HEK293T (cell line): ENCODE measurements around the gene AGPAT2.

Experiments
- CTCF ChIA-PET: fragments of 350-600 bp; formaldehyde crosslinking; extraction: SDS; loops from one replicate; lab custom pipeline; 2021; ENCODE audit warnings: antibody characterized with exemption, inconsistent platforms; lab: Yijun Ruan, JAX
- POLR2A ChIA-PET: fragments of 350-600 bp; formaldehyde crosslinking; extraction: SDS; loops from one replicate; lab custom pipeline; 2020; ENCODE audit warnings: antibody characterized with exemption, inconsistent platforms; lab: Yijun Ruan, JAX
- DNase-seq: peaks from one replicate; pipeline ENCODE4 v3.0.0; 2012; ENCODE audit warnings: mixed read lengths; ENCODE audit errors: extremely low spot score
- ARNT ChIP-seq: fragments of 450-650 bp; IDR thresholded peaks from 2 replicates; pipeline ENCODE4 v1.6.1; 2017; ENCODE audit warnings: mild to moderate bottlenecking
- BHLHE40 ChIP-seq: fragments of 450-650 bp; IDR thresholded peaks from 2 replicates; pipeline ENCODE4 v1.6.1; 2016; ENCODE audit warnings: mild to moderate bottlenecking, moderate library complexity, borderline replicate concordance
- CTBP1 ChIP-seq: fragments of 450-650 bp; IDR thresholded peaks from 2 replicates; pipeline ENCODE4 v1.6.1; 2016; ENCODE audit warnings: borderline replicate concordance
- ELF4 ChIP-seq: fragments of 450-650 bp; IDR thresholded peaks from 2 replicates; pipeline ENCODE4 v1.6.1; 2017; ENCODE audit warnings: antibody characterized with exemption
- FOXA1 ChIP-seq: fragments of 450-650 bp; IDR thresholded peaks from 2 replicates; pipeline ENCODE4 v1.6.1; 2016; ENCODE audit warnings: mild to moderate bottlenecking
- FOXK2 ChIP-seq: fragments of 450-650 bp; IDR thresholded peaks from 2 replicates; pipeline ENCODE4 v1.6.1; 2016; ENCODE audit warnings: mild to moderate bottlenecking
- FOXM1 ChIP-seq: fragments of 450-650 bp; IDR thresholded peaks from 2 replicates; pipeline ENCODE4 v1.6.1; 2017; ENCODE audit warnings: mild to moderate bottlenecking, borderline replicate concordance
- HDGF ChIP-seq: fragments of 450-650 bp; IDR thresholded peaks from 2 replicates; pipeline ENCODE4 v1.6.1; 2017; ENCODE audit warnings: antibody characterized with exemption, borderline replicate concordance
- L3MBTL2 ChIP-seq: fragments of 450-650 bp; conservative IDR thresholded peaks from 2 replicates; pipeline ENCODE4 v1.6.1; 2016; ENCODE audit warnings: mild to moderate bottlenecking
- LEF1 ChIP-seq: fragments of 450-650 bp; IDR thresholded peaks from 2 replicates; pipeline ENCODE4 v1.6.1; 2017; ENCODE audit warnings: mild to moderate bottlenecking, borderline replicate concordance
- NFRKB ChIP-seq: fragments of 450-650 bp; IDR thresholded peaks from 2 replicates; pipeline ENCODE4 v1.6.1; 2016; ENCODE audit warnings: mild to moderate bottlenecking, moderate library complexity
- PKNOX1 ChIP-seq: fragments of 450-650 bp; IDR thresholded peaks from 2 replicates; pipeline ENCODE4 v1.6.1; 2016
- SP1 ChIP-seq: fragments of 450-650 bp; IDR thresholded peaks from 2 replicates; pipeline ENCODE4 v1.6.1; 2017
- SUZ12 ChIP-seq: fragments of 450-650 bp; IDR thresholded peaks from 2 replicates; pipeline ENCODE4 v1.6.1; 2016; ENCODE audit warnings: mild to moderate bottlenecking
- TARDBP ChIP-seq: fragments of 450-650 bp; IDR thresholded peaks from 2 replicates; pipeline ENCODE4 v1.6.1; 2016
- ZNF384 ChIP-seq: fragments of 450-650 bp; IDR thresholded peaks from 2 replicates; pipeline ENCODE4 v1.6.1; 2016

Gene AGPAT2

GRCh38 chr9:136627703-136628102 is 59.6 kb downstream of the AGPAT2 start:
- ChIA-PET CTCF (interaction anchor here (3.1 kb wide), 1 partner anchor 143 kb away, joined by 12 read pairs; no protein-coding TSS in a partner anchor), POLR2A (no interaction called here)
- TF ChIP-seq ZNF384 (no peak), PKNOX1 (no peak), ARNT (no peak), NFRKB (no peak)
- DNase-seq = no peak

DNA sequence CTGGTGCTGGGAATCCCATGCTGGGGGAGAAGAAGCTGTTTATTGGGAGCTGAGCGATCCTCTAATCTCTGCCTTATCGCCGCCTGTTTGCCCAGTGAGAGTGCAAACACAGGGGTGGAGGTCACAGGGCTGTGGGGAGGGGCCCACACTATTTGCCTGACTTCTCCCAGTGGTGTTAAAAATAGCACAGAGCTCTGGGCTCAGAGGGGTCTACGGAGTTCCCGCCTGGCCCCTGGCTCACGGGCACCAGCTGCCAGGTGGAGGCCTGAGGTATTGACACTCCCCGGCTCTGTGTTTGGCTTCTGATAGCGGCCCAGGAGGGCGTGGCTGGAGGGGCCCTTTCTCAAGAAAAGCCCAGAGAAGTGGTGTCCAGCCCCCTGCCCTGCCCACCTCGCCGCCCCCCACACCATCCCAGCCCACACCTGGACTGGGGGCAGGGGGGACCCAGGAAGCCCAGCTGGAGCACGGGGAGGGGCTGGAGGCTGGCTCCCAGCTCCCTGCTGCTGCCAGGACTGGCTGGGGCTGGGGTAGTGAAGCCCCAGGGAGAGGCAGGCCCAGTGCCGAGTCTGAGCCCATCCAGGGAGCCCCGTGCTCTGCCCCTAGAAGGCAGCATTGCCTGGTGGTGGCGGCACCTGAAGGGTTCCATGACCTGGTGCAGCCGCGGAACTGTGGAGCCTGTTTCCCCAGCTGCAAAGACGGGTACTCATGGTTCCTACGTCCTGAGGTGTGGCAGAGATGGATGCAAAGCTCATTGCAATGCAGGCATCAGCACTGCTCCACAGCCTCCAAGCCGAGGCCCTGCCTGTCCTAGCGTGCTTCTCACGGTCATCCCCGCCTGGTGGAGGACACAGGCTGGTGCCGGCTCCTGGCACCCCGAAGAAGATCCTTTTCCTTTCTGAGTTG is 60.3 kb downstream of the AGPAT2 start:
- CTCF ChIA-PET = interaction anchor here (3.1 kb wide), 1 partner anchor 142 kb away, joined by 12 read pairs; no protein-coding TSS in a partner anchor
- POLR2A ChIA-PET = no interaction called here
- DNase-seq = no peak
- no peak for TF ChIP-seq FOXA1
- TF ChIP-seq L3MBTL2 = no peak
- TF ChIP-seq ELF4 = no peak
- no peak for TF ChIP-seq SUZ12
- TF ChIP-seq BHLHE40 = no peak
- TF ChIP-seq CTBP1 = no peak
- no peak for TF ChIP-seq ARNT
- no peak for TF ChIP-seq FOXM1
- no peak for TF ChIP-seq FOXK2
- no peak for TF ChIP-seq HDGF
- no peak for TF ChIP-seq PKNOX1
- no peak for TF ChIP-seq TARDBP
- TF ChIP-seq ZNF384 = no peak

DNA sequence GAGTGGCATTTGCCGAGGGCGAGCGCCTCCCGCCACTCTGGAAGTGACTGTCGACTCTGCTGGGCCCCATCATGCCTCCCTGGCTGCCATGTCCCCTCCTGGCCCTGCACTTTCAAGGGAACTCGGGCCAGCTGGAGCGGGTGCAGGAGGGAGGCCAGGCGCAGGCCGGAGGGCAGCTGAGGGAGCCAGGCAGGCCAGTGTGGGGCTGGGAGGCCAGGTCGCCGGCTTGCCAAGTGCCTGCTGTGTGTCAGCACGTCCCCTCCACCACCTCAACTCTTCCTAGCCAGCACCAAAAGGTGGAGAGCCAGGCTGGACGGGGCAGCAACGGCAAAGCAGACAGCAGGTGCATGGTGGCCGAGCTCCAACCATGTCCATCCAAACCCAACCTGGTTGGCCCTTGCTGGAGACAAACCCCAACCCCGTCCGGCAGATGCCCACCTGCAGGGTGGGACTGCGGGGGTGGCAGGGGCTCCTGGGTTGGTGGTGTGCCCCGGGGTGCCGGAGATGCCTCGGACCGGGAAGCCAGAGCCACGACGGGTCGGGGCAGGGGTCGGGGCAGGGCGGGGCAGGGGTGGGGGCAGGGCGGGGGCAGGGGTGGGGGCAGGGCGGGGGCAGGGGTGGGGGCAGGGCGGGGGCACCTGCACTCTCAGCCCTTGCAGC is 61.1 kb downstream of the AGPAT2 start:
- no peak for TF ChIP-seq ELF4
- no peak for TF ChIP-seq SP1
- TF ChIP-seq HDGF = no peak
- no peak for TF ChIP-seq CTBP1
- no peak for TF ChIP-seq BHLHE40
- no peak for TF ChIP-seq FOXK2
- TF ChIP-seq TARDBP = no peak
- TF ChIP-seq LEF1 = no peak
- TF ChIP-seq FOXM1 = no peak
- TF ChIP-seq SUZ12 = no peak
- no peak for TF ChIP-seq ZNF384
- no peak for TF ChIP-seq ARNT
- no peak for TF ChIP-seq PKNOX1
- TF ChIP-seq NFRKB = no peak
- no peak for TF ChIP-seq FOXA1
- no peak for TF ChIP-seq L3MBTL2
- DNase-seq = no peak
- CTCF ChIA-PET = interaction anchor here (1.4 to 3.1 kb wide), 2 partner anchors 137 to 141 kb away, joined by 9 to 12 read pairs; no protein-coding TSS in a partner anchor
- POLR2A ChIA-PET = no interaction called here

DNA sequence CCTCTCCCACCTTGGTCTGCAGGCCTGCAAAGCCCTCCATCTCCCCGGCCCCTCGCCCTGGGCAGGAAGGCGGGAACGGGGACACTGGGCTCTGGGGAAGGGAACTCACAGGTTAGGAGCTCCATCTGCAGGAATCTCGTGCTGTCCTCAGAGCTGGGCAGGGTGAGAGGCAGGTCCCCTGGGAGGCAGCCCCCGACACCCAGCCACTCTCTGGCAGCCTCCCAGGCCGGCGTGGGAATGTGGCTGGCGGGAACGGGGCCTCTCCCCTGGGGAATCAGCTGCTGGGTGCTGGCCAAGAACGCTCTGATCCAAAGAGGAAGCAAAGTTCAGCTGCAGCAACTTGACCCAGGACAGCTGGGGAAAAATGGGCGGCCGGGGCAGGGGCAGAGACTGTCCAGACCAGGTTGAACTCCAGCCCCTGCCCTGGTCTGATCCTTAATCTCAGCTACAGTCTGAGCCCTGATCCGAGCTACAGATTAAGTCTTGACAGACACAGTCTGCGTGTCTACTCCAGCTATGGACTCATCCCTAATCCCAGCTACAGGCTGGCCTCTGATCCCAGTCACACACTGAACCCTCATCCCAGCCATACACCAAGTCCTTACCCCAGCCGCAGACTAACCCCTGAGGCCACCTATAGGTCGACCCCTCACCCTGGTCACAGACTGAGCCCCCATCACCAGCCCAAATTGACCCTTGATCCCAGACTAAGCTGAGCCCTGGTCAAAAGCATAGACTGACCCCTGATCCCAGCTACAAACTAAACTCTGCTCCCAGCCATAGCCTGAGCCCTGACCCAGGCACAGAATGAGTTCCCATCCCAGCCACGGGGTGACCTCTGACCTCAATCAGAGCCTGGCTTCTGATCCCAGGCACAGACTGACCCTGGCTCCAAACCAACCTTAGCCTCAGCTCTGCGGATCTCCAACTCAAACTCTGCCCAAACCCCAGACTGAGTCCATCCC is 61.9 kb downstream of the AGPAT2 start:
- TF ChIP-seq CTBP1 (no peak), BHLHE40 (no peak), NFRKB (no peak), LEF1 (no peak), TARDBP (no peak), FOXK2 (no peak), L3MBTL2 (no peak), PKNOX1 (no peak), ELF4 (no peak), HDGF (no peak), FOXM1 (no peak), FOXA1 (no peak), SP1 (no peak), ARNT (no peak), SUZ12 (no peak), ZNF384 (no peak)
- DNase-seq = no peak
- ChIA-PET CTCF (interaction anchor here (0.6 to 3.1 kb wide), 3 partner anchors 91 to 141 kb away, joined by 3 to 12 read pairs (median 9); no protein-coding TSS in a partner anchor), POLR2A (no interaction called here)
